Cardiac fibroblast (primary cell): Measurements from ENCODE around the gene SAMD7.

Source experiments
- DNase-seq, 2 donors: peaks; one replicate each; pipeline versions ENCODE4 v3.0.0 to v3.0.0-alpha.2; 2010; ENCODE audit warnings: low read depth in 2 of 2
- H3K4me3 ChIP-seq, 2 donors: replicated peaks in 1 of 2; 1 replicate in 1 of 2; 2 replicates in 1 of 2; pipeline ENCODE4 v1.5.1; 2011; ENCODE audit warnings: low read depth in 2 of 2, low read length in 2 of 2, mild to moderate bottlenecking in 2 of 2, moderate library complexity in 1 of 2
- TF ChIP-seq, protein P1 (sequence below): IDR thresholded peaks from one replicate; pipeline ENCODE4 v1.5.1; 2011; ENCODE audit warnings: low read depth, mild to moderate bottlenecking, low read length, inconsistent platforms

SAMD7 gene

GRCh38 chr3:169868369-169868768, 43.0 kb upstream of the SAMD7 start:
- H3K4me3 ChIP-seq: no peak overlapping the region
- no peak for DNase-seq
- TF ChIP-seq, protein P1, sequence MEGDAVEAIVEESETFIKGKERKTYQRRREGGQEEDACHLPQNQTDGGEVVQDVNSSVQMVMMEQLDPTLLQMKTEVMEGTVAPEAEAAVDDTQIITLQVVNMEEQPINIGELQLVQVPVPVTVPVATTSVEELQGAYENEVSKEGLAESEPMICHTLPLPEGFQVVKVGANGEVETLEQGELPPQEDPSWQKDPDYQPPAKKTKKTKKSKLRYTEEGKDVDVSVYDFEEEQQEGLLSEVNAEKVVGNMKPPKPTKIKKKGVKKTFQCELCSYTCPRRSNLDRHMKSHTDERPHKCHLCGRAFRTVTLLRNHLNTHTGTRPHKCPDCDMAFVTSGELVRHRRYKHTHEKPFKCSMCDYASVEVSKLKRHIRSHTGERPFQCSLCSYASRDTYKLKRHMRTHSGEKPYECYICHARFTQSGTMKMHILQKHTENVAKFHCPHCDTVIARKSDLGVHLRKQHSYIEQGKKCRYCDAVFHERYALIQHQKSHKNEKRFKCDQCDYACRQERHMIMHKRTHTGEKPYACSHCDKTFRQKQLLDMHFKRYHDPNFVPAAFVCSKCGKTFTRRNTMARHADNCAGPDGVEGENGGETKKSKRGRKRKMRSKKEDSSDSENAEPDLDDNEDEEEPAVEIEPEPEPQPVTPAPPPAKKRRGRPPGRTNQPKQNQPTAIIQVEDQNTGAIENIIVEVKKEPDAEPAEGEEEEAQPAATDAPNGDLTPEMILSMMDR: no peak

- DNase-seq: no peak
- H3K4me3 ChIP-seq: no peak within 1 kb of the TSS
- TF ChIP-seq, protein P1: no peak
Observed at GRCh38 chr3:169869484-169870220, 41.7 kb upstream of the SAMD7 start, which contains the start of gene LRRC31. Gene LRRC31, minus strand, starts transcription at chr3:169869935. Its CDS starts 128 bp downstream, at chr3:169869807.

- TF ChIP-seq, protein P1: no peak
- H3K4me3 ChIP-seq: no peak overlapping the region
- DNase-seq: no peak
Observed at GRCh38 chr3:169871129-169871886, 40.1 kb upstream of the SAMD7 start.

DNA sequence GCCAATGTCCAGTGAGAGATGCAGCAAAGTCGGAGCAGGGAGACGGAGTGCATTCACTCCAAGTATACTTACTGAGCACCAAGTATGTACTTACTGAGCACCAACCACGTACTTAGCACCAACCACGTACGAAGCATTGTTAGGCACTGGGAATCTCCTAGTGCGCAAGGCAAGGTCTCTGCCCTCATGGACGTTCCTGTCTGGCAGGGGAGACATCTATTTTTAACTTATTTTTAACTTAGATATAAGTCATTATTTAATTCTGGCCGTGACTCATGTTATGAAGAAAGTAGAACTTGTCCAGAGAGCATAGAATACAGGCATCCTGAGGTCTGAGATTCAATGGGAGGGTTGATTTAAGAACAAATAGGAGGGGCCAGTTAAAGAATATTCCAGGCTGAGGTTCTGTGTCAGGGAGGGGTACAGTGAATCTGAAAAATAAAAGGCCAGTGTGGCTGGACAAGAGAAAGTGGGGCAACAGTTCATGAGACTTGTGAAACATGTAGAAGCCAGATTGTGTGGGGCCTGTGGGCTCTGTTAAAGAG, 32.3 kb upstream of the SAMD7 start:
- H3K4me3 ChIP-seq: no peak overlapping the region
- peak in 1 of 2 donors; percentile 7 for DNase-seq
- TF ChIP-seq, protein P1: no peak

GRCh38 chr3:169879845-169880575, 31.4 kb upstream of the SAMD7 start:
- no peak overlapping the region for H3K4me3 ChIP-seq
- TF ChIP-seq, protein P1: no peak
- no peak for DNase-seq

DNA sequence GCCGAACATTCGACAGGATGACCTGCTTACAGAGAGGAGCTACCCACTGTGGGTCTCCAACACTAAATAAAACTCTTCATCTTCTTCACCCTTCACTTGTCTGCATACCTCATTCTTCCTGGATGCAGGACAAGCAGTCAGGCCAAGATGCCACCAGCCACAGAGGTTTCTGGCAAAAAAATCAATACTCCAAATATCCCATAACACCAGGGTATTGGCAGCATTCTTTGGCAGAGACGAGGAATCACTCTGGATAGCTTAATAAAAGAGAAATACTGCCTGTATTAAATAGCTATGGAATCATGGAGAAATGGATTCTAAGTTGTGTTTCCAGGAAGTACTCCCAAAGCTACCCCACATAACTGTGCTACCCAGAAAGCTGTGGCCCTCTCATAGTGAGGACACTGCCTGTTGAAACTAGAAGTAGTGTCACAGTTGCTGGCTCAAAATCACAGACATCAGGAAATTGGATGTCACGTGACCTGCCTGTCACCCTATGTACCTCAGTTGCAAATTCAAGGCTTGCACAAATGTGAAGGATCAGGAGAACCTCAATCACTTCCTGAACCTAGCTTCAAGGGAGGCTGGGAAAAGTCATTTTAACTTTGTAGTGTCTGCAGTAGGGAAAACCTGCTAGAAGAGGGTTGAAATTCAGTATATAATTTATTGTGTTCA, 30.7 kb upstream of the SAMD7 start:
- DNase-seq: no peak
- H3K4me3 ChIP-seq: no peak overlapping the region
- TF ChIP-seq, protein P1: no peak
